Measurements from ENCODE around the gene TTLL6.

DNA sequence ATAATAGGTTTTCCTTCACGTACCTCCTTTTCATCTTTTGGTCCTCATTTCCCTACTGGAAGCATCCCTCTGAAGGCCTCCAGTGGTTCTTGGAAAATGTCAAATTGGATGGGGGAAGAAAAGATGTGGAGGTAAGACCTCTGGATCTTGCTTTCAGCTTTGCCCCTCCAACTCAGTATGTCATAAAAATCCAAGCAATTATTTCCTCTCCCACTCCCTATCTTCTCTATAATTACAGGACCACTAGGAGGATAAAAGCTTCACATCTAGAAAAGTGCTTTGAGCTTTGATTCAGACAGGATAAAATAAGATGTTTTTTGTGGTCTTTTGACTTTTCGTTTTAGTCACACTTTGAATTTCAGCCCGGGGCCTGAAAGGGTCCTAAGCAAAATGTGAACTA, 1.7 kb downstream of the TTLL6 start:
- TF ChIP-seq EZH2phosphoT487 (IDR thresholded peaks at IDR 0.05; ENCODE audit: insufficient read depth, low read depth), result no peak
- TF ChIP-seq EZH2 (IDR thresholded peaks at IDR 0.05; ENCODE audit: insufficient read depth, poor library complexity, severe bottlenecking), result peak; percentile 8
